Activated T-cell treated with anti-CD3 and anti-CD28 coated beads for 4 hours (primary cell): ENCODE data around the gene TMEM233.

Experiments used
- DNase-seq: peaks from one replicate; pipeline ENCODE4 v3.0.0-alpha.2; 2020

Gene TMEM233

GRCh38 chr12:119683413-119683812 lies 89.8 kb downstream of the TMEM233 start:
- no peak for DNase-seq

GRCh38 chr12:119683816-119684215 lies 90.2 kb downstream of the TMEM233 start:
- DNase-seq: no peak

GRCh38 chr12:119684711-119685369 lies 91.3 kb downstream of the TMEM233 start:
- DNase-seq: no peak

- no peak for DNase-seq
These were observed 91.8 kb downstream of the TMEM233 start for GRCh38 chr12:119685375-119685774.

- DNase-seq: no peak
These were observed 92.8 kb downstream of the TMEM233 start for GRCh38 chr12:119686355-119686754.

GRCh38 chr12:119686776-119687175 lies 93.2 kb downstream of the TMEM233 start:
- no peak for DNase-seq

GRCh38 chr12:119687406-119687805 lies 93.8 kb downstream of the TMEM233 start:
- DNase-seq: no peak

- DNase-seq: no peak
These were observed 94.3 kb downstream of the TMEM233 start for GRCh38 chr12:119687879-119688278.

- no peak for DNase-seq
These were observed 96.4 kb downstream of the TMEM233 start for GRCh38 chr12:119689935-119690500.

GRCh38 chr12:119691202-119691810 lies 97.7 kb downstream of the TMEM233 start:
- DNase-seq: no peak

GRCh38 chr12:119692410-119692809 lies 98.8 kb downstream of the TMEM233 start:
- DNase-seq: no peak
